B cell (primary cell): Measurements from ENCODE around the gene GRIK2. TPM values are rescaled to one million over a fixed set of nuclear protein-coding genes. Genes with fewer than 3 reads are reported as not detected.

Experiments used
- ATAC-seq: fragments of 200-7000 bp; cut with Tn5 transposase; one replicate; pipeline ENCODE4 v1.10.0; 2021; ENCODE audit warnings: low read depth, mild to moderate bottlenecking, moderate number of reproducible peaks, moderate library complexity
- CTCF ChIA-PET: fragments of 350-600 bp; sonication (Branson Sonifier 250); formaldehyde crosslinking; loops from one replicate; lab custom pipeline; 2021; ENCODE audit warnings: antibody characterized with exemption, inconsistent platforms; lab: Charles Lee
- POLR2A ChIA-PET: fragments of 350-600 bp; sonication (Branson Sonifier 250); formaldehyde crosslinking; loops from one replicate; lab custom pipeline; 2021; ENCODE audit warnings: antibody characterized with exemption; lab: Charles Lee
- DNase-seq: peaks from one replicate; pipeline ENCODE4 v3.0.0; 2013
- H2AFZ ChIP-seq: 2 replicates; pipeline ENCODE4 v1.6.1; 2012; ENCODE audit warnings: mild to moderate bottlenecking, low read depth, low read length; ENCODE audit not compliant: insufficient read depth, poor library complexity, severe bottlenecking
- H3K27ac ChIP-seq, 2 donors: 1 replicate in 1 of 2; 2 replicates in 1 of 2; pipeline ENCODE4 v1.5.1; 2012 to 2013; ENCODE audit warnings: low read length in 2 of 2, mild to moderate bottlenecking in 2 of 2, moderate library complexity in 1 of 2
- H3K27me3 ChIP-seq, 4 experiments: fragments of 200-600 bp in 1 of 4; sonication (generic) in 1 of 4; replicated peaks in 1 of 4; 1 replicate in 2 of 4; 2 replicates in 2 of 4; pipeline versions ENCODE4 v1.6.1 to v1.7.0; 2013 to 2016; ENCODE audit warnings: low read length in 3 of 4, mild to moderate bottlenecking in 2 of 4, mixed read lengths in 1 of 4, moderate library complexity in 1 of 4; ENCODE audit not compliant: insufficient read depth in 4 of 4, control insufficient read depth in 3 of 4; ENCODE audit errors: control extremely low read depth in 1 of 4
- H3K36me3 ChIP-seq, 2 experiments: replicated peaks in 1 of 2; 1 replicate in 1 of 2; 2 replicates in 1 of 2; pipeline versions ENCODE4 v1.6.1 to v1.7.1; 2013; ENCODE audit warnings: low read length in 1 of 2; ENCODE audit not compliant: insufficient read depth in 2 of 2, control insufficient read depth in 1 of 2; ENCODE audit errors: control extremely low read depth in 1 of 2, extremely low read depth in 1 of 2
- H3K4me1 ChIP-seq, 2 donors: fragments of 200-600 bp in 1 of 2; sonication (generic) in 1 of 2; 1 replicate in 1 of 2; 2 replicates in 1 of 2; pipeline versions ENCODE4 v1.5.1 to v1.6.1; 2013 to 2017; ENCODE audit warnings: low read length in 2 of 2; ENCODE audit not compliant: control insufficient read depth in 2 of 2, insufficient read depth in 2 of 2
- H3K4me2 ChIP-seq: replicated peaks from 2 replicates; pipeline ENCODE3; 2012; ENCODE audit warnings: mild to moderate bottlenecking, low read depth, low read length; ENCODE audit not compliant: poor library complexity, severe bottlenecking
- H3K4me3 ChIP-seq, 5 experiments: fragments of 200-600 bp in 1 of 5; sonication (generic) in 1 of 5; 1 replicate in 3 of 5; 2 replicates in 2 of 5; pipeline versions ENCODE4 v1.5.1 to v1.7.0; 2011 to 2016; ENCODE audit warnings: low read length in 4 of 5, mild to moderate bottlenecking in 4 of 5, low read depth in 2 of 5, control low read depth in 1 of 5, moderate library complexity in 1 of 5; ENCODE audit not compliant: insufficient read depth in 1 of 5; ENCODE audit errors: control extremely low read depth in 1 of 5, extremely low read depth in 1 of 5
- H3K79me2 ChIP-seq: fragments of 200-600 bp; sonication (generic); one replicate; pipeline ENCODE4 v1.6.0; 2016; ENCODE audit warnings: low read length; ENCODE audit not compliant: control insufficient read depth, insufficient read depth
- H3K9ac ChIP-seq: fragments of 200-600 bp; sonication (generic); 2 replicates; pipeline ENCODE4 v1.6.1; 2017; ENCODE audit warnings: mild to moderate bottlenecking, low read length, moderate library complexity
- H3K9me3 ChIP-seq, 3 donors: one replicate each; pipeline versions ENCODE4 v1.6.1 to v1.7.1; 2013; ENCODE audit warnings: low read length in 2 of 3; ENCODE audit not compliant: control insufficient read depth in 2 of 3, insufficient read depth in 1 of 3; ENCODE audit errors: control extremely low read depth in 1 of 3
- H4K20me1 ChIP-seq: 2 replicates; pipeline ENCODE4 v1.6.0; 2012; ENCODE audit warnings: mild to moderate bottlenecking, low read length; ENCODE audit not compliant: insufficient read depth, control insufficient read depth, poor library complexity, severe bottlenecking
- H3K27ac Mint-ChIP-seq: one replicate; pipeline ENCODE4 v1.8.0; 2021; ENCODE audit warnings: mixed read lengths
- H3K27me3 Mint-ChIP-seq: one replicate; pipeline ENCODE4 v1.8.0; 2021; ENCODE audit warnings: mixed read lengths
- H3K4me1 Mint-ChIP-seq: one replicate; pipeline ENCODE4 v1.8.0; 2021; ENCODE audit warnings: mixed read lengths
- H3K4me3 Mint-ChIP-seq: one replicate; pipeline ENCODE4 v1.8.0; 2021; ENCODE audit warnings: mixed read lengths
- H3K9me3 Mint-ChIP-seq: one replicate; pipeline ENCODE4 v1.8.0; 2022; ENCODE audit warnings: mixed read lengths; ENCODE audit not compliant: insufficient read depth
- EZH2 ChIP-seq: IDR thresholded peaks from 2 replicates; pipeline ENCODE4 v1.6.1; 2012; ENCODE audit warnings: borderline replicate concordance, low read depth, mild to moderate bottlenecking, moderate library complexity, low read length; ENCODE audit not compliant: insufficient read depth, poor library complexity, severe bottlenecking
- WGBS: methylation state at CpG from one replicate; pipeline ENCODE4 v1.1.5; 2013; ENCODE audit warnings: missing lambda C conversion rate; ENCODE audit not compliant: insufficient coverage; 5-methylcytosine and 5-hydroxymethylcytosine counted together
- intact Hi-C: fragments of 100-400 bp; cut with micrococcal nuclease; formaldehyde crosslinking; loops from one replicate; pipeline ENCODE4 v1.10.0; 2022
- polyA plus RNA-seq: library from polyadenylated mRNA; depleted of rRNA; stranded (reverse); fragments of >200 nt; gene quantifications from 2 replicates; pipeline ENCODE4 v1.2.3, GENCODE V29; 2012
- total RNA-seq, 2 donors: library from RNA; stranded (reverse); fragments of 120-200 nt in 1 of 2; gene quantifications; 1 replicate in 1 of 2; 2 replicates in 1 of 2; pipeline versions ENCODE4 v1.2.3 to v1.2.4, GENCODE V29; 2013 to 2022
- TF ChIP-seq, protein P1 (sequence below): fragments of 200-600 bp; IDR thresholded peaks from one replicate; pipeline ENCODE4 v1.8.0; 2022; ENCODE audit warnings: antibody characterized with exemption, mild to moderate bottlenecking

GRIK2 gene
- total and polyA plus RNA-seq, 2 donors (not counting 1 experiment from before 2014, with no cell fraction given): not detected

DNA sequence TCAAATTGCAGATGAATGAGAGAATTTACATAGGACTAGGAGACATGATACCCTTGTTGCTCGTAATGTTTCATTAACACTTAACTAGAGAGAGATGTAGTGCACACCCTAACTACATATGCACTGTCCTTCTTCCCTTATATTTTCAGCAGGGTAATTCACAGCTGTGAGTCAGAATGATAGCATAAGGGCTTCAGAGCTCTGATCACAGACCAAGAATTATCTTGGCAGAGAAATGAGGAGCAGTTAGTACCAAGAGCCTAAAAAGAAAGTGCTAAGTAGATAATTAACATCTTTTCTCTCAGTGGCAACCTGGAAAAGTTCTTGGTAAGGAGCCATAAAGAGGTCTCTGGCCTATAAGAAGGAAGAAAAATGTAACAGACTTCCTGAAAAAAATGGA lies 35.8 kb downstream of the GRIK2 start:
- no peaks in the 10 kb centered on the region for H3K9me3 ChIP-seq
- Mint-ChIP-seq H3K9me3 (no peaks in the 10 kb centered on the region), H3K4me3 (no peak overlapping the region), H3K4me1 (no peaks in the 10 kb centered on the region), H3K27me3 (no peaks in the 10 kb centered on the region), H3K27ac (no peak overlapping the region)
- ATAC-seq: no peak
- H3K4me3 ChIP-seq: no peak overlapping the region
- no CpG with 5 or more reads among the region's 1 CpG for WGBS
- H3K9ac ChIP-seq: no peak overlapping the region
- no peak overlapping the region for H3K4me2 ChIP-seq
- no peaks in the 10 kb centered on the region for H3K36me3 ChIP-seq
- CTCF ChIA-PET: no interaction called here
- no peak overlapping the region for H2AFZ ChIP-seq
- H3K79me2 ChIP-seq: no peaks in the 10 kb centered on the region
- POLR2A ChIA-PET: no interaction called here
- no peaks in the 10 kb centered on the region for H3K4me1 ChIP-seq
- no peak for TF ChIP-seq EZH2
- TF ChIP-seq, protein P1, sequence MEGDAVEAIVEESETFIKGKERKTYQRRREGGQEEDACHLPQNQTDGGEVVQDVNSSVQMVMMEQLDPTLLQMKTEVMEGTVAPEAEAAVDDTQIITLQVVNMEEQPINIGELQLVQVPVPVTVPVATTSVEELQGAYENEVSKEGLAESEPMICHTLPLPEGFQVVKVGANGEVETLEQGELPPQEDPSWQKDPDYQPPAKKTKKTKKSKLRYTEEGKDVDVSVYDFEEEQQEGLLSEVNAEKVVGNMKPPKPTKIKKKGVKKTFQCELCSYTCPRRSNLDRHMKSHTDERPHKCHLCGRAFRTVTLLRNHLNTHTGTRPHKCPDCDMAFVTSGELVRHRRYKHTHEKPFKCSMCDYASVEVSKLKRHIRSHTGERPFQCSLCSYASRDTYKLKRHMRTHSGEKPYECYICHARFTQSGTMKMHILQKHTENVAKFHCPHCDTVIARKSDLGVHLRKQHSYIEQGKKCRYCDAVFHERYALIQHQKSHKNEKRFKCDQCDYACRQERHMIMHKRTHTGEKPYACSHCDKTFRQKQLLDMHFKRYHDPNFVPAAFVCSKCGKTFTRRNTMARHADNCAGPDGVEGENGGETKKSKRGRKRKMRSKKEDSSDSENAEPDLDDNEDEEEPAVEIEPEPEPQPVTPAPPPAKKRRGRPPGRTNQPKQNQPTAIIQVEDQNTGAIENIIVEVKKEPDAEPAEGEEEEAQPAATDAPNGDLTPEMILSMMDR: no peak
- no peaks in the 10 kb centered on the region for H3K27me3 ChIP-seq
- no peaks in the 10 kb centered on the region for H4K20me1 ChIP-seq
- H3K27ac ChIP-seq: no peak overlapping the region
- no peak for DNase-seq
- intact Hi-C loops: no loop called here

DNA sequence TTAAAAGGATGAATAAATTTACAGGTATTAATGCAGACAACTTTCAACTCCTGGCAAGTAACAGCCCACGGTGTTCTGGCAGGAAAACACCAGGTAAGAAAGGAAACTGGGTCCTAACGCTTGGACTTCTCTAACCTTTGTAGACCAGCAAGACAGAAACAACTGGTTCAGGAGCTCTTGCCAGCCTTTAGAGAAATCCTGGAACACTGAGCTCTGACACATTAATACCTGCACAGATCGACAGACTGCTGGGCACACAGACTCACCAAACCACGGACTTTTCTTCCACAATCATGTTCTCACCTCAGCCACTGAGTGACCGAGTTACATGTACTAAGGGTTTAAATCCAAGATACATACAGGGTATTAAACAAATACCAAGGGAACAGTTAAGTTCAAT lies 36.3 kb downstream of the GRIK2 start:
- no peak overlapping the region for H3K4me3 ChIP-seq
- TF ChIP-seq EZH2: no peak
- TF ChIP-seq, protein P1: no peak

More for the DNA sequence above, 36.3 kb downstream of the GRIK2 start:
- ATAC-seq (no peak), DNase-seq (no peak)
- no peaks in the 10 kb centered on the region for H3K4me1 Mint-ChIP-seq
- no peak overlapping the region for H3K9ac ChIP-seq
- H3K27me3 Mint-ChIP-seq: no peaks in the 10 kb centered on the region
- H3K9me3 ChIP-seq: no peaks in the 10 kb centered on the region
- ChIA-PET POLR2A (no interaction called here), CTCF (no interaction called here)
- no peak overlapping the region for H3K4me3 Mint-ChIP-seq
- H3K36me3 ChIP-seq: no peaks in the 10 kb centered on the region
- no peak overlapping the region for H3K4me2 ChIP-seq
- H3K9me3 Mint-ChIP-seq: no peaks in the 10 kb centered on the region
- H3K4me1 ChIP-seq: no peaks in the 10 kb centered on the region
- no peak overlapping the region for H2AFZ ChIP-seq
- intact Hi-C loops: no loop called here
- no peak overlapping the region for H3K27ac ChIP-seq
- H3K27ac Mint-ChIP-seq: no peak overlapping the region
- no peaks in the 10 kb centered on the region for H4K20me1 ChIP-seq
- no peaks in the 10 kb centered on the region for H3K27me3 ChIP-seq
- 80% methylated on average over 5 of the region's 5 CpGs for WGBS
- H3K79me2 ChIP-seq: no peaks in the 10 kb centered on the region
